ENCODE measurements around the gene ATF4. TPM values are rescaled to one million over a fixed set of nuclear protein-coding genes. Genes with fewer than 3 reads are reported as not detected.
A peak's percentile ranks its signal among the peaks of the same experiment; 100 is the strongest.

Gene ATF4
- total and polyA plus RNA-seq, 2 of the 13 experiments (the other 11 are each of a cell fraction or from before 2014, with no cell fraction given) = 486 to 1,297 TPM

DNA sequence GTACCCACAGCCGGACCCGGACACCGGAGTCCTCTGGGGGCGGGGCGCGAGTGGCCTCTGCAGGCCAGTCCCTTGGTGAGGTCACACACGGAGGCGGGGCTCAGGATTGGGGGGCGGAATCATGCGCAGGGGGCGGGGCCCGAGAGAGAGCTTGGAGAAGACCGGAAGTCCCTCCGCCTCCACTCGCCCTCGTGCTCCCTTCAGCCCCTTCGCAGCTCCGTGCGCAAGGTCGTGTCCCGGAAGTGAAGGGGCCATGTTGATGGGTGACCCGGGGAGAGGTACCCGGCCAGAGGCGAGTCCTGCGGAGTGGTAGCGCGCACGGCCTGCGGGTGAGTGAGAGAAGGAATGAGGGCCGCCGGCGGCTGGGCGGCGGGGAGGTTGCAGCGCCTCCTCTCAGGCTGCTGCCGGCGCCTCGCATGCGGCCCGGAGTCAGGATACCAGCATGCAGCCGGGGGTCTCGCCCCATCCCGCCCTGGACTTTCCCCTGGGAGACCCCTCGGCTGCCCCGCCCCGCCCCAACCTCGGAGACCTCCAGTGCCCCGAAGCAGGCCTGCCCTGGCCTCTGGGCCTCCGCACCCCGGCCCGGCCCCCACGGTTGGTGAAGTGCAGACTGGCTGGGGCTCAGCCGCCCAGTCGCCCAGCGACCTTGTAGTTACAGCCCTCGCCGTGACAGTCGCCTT is 18.1 kb upstream of the ATF4 start, which contains the start of gene MIEF1 (continued):
- TF ChIP-seq, protein P1, sequence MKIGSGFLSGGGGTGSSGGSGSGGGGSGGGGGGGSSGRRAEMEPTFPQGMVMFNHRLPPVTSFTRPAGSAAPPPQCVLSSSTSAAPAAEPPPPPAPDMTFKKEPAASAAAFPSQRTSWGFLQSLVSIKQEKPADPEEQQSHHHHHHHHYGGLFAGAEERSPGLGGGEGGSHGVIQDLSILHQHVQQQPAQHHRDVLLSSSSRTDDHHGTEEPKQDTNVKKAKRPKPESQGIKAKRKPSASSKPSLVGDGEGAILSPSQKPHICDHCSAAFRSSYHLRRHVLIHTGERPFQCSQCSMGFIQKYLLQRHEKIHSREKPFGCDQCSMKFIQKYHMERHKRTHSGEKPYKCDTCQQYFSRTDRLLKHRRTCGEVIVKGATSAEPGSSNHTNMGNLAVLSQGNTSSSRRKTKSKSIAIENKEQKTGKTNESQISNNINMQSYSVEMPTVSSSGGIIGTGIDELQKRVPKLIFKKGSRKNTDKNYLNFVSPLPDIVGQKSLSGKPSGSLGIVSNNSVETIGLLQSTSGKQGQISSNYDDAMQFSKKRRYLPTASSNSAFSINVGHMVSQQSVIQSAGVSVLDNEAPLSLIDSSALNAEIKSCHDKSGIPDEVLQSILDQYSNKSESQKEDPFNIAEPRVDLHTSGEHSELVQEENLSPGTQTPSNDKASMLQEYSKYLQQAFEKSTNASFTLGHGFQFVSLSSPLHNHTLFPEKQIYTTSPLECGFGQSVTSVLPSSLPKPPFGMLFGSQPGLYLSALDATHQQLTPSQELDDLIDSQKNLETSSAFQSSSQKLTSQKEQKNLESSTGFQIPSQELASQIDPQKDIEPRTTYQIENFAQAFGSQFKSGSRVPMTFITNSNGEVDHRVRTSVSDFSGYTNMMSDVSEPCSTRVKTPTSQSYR (CRISPR knock-in tag; IDR thresholded peaks at IDR 0.05; ENCODE audit: borderline replicate concordance) = no peak
- TF ChIP-seq ZNF17 (CRISPR knock-in tag; IDR thresholded peaks at IDR 0.05) (no peak), DR1 (CRISPR knock-in tag; IDR thresholded peaks at IDR 0.05) (no peak), PAWR (CRISPR knock-in tag; IDR thresholded peaks at IDR 0.05; ENCODE audit: borderline replicate concordance) (no peak), SETDB1 (CRISPR knock-in tag; IDR thresholded peaks at IDR 0.05; ENCODE audit: borderline replicate concordance) (no peak), SAP130 (CRISPR knock-in tag; IDR thresholded peaks at IDR 0.05; ENCODE audit: low read depth) (peak; percentile 96), WIZ (CRISPR knock-in tag; IDR thresholded peaks at IDR 0.05) (peak; percentile 92), AGO2 (optimal IDR thresholded peaks at IDR 0.05; ENCODE audit: low read depth, low read length) (peak; percentile 70), RARA (CRISPR knock-in tag; IDR thresholded peaks at IDR 0.05) (peak; percentile 82), SATB2 (CRISPR knock-in tag; IDR thresholded peaks at IDR 0.05) (no peak), ZNF10 (CRISPR knock-in tag; IDR thresholded peaks at IDR 0.05; ENCODE audit: borderline replicate concordance, low read depth) (no peak), ZNF274 (CRISPR knock-in tag; IDR thresholded peaks at IDR 0.05) (no peak), ZNF777 (CRISPR knock-in tag; IDR thresholded peaks at IDR 0.05) (no peak), ZNF34 (CRISPR knock-in tag; IDR thresholded peaks at IDR 0.05; ENCODE audit: borderline replicate concordance) (no peak), ZNF121 (CRISPR knock-in tag; IDR thresholded peaks at IDR 0.05) (no peak), NFE2 (CRISPR knock-in tag; IDR thresholded peaks at IDR 0.05) (no peak), NFE2L1 (CRISPR knock-in tag; IDR thresholded peaks at IDR 0.05; ENCODE audit: borderline replicate concordance) (no peak), ZNF670 (CRISPR knock-in tag; IDR thresholded peaks at IDR 0.05; ENCODE audit: borderline replicate concordance) (no peak), HDAC2 (CRISPR knock-in tag; IDR thresholded peaks at IDR 0.05) (peak; percentile 65; the same call in 1 of the 2 replicates)
- TF ChIP-seq, protein P2, sequence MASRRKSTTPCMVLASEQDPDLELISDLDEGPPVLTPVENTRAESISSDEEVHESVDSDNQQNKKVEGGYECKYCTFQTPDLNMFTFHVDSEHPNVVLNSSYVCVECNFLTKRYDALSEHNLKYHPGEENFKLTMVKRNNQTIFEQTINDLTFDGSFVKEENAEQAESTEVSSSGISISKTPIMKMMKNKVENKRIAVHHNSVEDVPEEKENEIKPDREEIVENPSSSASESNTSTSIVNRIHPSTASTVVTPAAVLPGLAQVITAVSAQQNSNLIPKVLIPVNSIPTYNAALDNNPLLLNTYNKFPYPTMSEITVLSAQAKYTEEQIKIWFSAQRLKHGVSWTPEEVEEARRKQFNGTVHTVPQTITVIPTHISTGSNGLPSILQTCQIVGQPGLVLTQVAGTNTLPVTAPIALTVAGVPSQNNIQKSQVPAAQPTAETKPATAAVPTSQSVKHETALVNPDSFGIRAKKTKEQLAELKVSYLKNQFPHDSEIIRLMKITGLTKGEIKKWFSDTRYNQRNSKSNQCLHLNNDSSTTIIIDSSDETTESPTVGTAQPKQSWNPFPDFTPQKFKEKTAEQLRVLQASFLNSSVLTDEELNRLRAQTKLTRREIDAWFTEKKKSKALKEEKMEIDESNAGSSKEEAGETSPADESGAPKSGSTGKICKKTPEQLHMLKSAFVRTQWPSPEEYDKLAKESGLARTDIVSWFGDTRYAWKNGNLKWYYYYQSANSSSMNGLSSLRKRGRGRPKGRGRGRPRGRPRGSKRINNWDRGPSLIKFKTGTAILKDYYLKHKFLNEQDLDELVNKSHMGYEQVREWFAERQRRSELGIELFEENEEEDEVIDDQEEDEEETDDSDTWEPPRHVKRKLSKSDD (CRISPR knock-in tag; IDR thresholded peaks at IDR 0.05; ENCODE audit: low read depth) = no peak

Data from HepG2 (cell line).